Smooth muscle cell of the brain vasculature (primary cell): ENCODE measurements around the gene MEF2A.
A peak's percentile ranks its signal among the peaks of the same experiment; 100 is the strongest.

Experiments used
- DNase-seq: peaks from one replicate; pipeline ENCODE4 v3.0.0-alpha.2; 2012; ENCODE audit warnings: low read depth, low spot score

MEF2A gene

DNA sequence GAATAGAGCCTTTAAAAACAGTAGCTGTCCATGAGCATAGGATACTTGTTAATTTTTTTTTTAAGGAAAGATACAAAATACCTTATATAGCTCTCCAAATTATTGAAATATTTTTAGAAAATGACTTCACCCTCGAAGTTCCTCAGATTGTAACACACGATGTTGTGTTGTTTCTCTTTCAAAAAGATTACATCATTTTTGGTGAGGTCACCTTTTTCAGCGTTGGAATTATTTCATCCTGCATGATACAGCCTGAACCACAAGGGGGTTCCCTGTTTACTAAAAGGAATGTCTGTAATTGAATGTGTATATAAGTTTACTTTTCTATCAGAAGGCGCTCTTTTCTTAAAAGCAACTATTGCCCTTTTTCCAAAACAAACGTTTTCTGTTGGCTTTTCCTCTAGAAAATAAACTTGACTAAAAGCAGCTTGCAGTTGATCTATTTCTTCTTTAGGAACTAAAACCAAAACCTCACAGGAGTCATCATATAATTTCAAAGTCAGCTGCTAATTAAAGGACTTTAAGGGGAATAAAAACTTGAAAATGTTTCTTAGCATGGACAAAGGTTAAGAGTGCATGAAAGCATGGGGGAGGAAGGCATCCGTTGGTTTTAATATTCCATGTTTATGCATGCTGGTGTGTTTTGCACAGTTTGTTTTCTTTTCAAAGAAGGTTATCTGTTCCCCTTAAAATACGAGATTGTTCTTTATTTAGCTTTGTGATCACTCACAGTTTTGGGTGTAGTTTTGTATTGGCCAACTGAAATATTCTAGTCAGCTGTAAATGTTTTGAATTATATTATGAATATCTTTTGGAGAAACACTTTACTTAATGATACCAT, 138.0 kb downstream of the MEF2A start:
- DNase-seq, result peak; percentile 66

DNA sequence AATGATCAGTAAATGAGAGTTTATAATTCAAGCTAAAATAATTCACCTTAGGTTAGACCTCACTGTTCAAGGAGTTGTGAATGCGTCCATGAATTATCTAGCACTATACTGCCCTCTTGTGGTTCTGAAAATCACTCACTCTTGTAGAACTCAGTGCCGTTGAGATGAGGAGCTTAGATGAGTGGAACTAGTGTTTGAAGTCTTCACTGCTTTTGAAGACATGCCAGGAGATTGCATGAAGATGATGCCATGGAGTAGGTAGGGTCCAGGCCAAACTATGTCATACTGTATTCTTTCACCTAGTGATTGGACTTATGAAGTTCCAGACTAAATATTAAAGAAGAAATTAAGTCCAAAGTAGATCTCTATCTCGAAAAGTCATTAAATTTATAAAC, 138.7 kb downstream of the MEF2A start:
- peak; percentile 76 for DNase-seq

DNA sequence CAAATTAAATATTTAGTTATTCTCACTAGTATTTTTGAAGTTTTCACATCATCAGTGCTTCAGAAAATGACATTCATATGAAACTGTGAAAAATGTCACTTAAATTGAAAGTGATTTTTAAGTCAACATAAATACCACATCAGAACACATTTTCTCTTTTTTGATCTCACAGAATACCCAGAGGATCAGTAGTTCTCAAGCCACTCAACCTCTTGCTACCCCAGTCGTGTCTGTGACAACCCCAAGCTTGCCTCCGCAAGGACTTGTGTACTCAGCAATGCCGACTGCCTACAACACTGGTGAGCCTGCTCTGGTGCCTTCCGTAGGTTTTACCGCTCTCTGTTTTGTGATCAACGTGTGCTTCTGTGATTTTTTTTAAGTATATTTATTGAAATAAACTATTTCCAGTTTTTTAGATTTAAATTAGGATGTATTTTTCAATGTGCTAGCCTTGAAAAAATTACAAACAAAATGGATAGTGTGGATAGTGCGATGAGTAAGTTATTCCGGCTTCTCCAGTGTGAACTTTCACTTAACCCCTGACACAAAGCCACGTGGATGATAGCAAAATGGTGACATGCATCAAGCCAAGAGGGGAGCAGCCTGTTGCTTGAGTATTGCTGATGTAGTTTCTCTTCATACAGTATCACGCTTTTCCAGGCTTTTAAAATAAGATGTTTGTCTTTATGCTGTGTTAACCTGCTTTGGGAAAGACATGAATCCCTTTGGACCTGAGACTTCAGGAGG, 140.9 kb downstream of the MEF2A start:
- no peak for DNase-seq

DNA sequence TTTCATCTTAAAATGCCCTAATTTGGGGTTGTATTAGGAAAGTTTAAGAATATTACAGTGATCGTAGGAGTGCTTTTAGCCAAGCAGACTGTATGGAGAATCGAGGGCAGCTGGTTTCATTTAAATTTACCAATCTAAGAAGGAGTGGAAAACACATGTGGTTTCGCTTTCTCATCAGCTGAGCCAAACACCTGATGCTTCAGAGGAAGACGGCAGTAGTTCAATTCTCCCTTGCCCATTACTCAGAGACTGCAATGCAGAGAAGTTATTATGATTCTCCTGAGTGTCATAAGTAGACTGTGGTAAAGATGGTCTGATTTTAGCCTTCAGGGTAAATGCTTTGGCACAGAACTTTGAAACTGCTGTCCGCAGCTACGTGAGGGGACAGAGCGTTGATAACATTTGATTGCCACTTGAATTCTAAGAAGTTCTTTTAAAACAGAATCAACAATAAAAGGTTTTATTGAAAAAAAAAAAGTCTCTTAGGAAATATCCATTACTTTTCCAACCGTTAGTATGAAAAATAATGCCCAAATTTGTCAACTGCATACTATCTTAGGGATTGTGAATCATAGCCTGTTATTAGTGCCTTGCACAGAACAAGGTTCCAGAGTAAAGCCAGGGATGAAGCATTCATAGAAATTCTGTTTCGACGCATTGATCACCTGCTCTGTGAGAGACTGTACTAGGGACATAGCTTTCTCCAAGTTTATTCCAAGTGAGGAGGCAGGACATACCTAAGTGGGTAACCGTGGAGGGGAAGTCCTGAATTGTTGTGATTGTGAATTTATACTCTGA, 141.9 kb downstream of the MEF2A start:
- DNase-seq, result no peak

DNA sequence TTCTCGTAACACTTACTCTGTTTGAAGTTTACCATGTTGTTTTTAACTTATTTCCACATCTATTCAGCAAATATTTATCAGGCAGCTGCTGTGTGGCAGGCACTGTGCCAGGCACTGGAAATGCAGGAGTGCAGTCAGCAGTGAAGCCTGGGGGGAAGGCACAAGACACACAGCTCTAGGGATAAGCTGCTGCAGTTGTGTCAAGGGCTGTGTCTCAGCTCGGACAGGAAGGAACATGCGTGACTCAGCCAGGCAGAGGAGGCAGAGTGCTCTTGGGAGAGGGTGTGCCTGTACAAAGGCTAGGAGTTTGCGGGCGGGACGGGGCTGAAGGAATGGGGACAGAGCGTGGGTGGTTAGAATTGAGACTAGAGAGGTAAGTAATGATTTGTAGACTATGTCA, 142.8 kb downstream of the MEF2A start:
- DNase-seq, result peak; percentile 44

DNA sequence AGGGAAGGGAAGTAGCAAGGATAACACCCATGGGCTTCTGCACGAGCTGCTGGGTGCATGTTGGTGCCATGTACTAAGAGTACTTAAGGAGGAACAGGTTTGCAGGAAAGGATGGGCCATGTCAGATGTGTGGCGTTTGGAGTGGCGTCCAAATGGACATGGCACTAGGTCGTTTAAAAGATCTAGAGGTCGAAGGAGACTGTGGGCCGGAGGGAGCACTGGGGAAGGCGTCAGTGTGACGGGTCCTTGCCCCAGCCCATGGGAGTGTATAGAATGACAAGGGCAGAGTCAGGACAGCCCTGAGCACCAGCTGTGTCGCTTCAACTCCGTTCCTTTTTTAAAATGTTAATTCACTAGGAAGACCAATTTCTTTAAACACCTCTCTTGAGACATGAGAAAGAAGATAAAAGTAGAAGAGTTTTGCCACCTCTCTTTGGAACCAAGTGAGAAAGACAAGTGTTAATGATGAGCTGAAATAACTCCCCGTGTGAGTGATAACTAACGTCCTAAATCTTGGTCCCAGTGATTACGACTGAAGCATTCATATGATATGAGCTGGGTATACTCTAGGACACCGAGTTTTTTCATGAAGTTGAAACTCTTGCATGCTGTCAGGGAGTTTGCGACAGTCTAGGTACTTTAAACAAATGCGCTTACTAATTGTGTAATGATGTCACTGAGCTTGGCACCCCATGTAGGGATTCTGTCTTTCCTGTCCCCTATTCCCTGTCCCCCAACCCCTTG, 143.6 kb downstream of the MEF2A start:
- DNase-seq, result no peak

DNA sequence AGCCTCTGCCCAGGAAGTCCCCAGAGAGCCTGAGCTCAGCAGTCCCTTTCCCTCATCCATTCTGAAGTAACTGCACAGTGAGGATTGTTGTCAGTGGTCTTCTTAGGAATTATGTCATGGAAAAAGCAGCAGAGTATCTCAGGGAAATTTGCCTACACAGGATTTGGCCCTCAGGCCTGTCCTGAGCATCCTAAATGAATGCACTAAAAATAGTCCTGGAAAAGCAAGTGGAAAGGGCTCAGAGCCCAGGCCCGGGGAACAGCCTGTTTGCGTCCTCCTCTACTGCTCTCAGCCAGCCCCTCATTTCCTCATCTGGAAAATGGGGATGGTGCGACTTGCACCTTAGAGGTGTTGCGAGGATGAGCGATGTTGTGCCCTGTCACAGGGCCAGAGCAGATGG, 145.8 kb downstream of the MEF2A start:
- no peak for DNase-seq

DNA sequence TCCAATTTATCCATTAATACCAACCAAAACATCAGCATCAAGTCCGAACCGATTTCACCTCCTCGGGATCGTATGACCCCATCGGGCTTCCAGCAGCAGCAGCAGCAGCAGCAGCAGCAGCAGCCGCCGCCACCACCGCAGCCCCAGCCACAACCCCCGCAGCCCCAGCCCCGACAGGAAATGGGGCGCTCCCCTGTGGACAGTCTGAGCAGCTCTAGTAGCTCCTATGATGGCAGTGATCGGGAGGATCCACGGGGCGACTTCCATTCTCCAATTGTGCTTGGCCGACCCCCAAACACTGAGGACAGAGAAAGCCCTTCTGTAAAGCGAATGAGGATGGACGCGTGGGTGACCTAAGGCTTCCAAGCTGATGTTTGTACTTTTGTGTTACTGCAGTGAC, 146.6 kb downstream of the MEF2A start:
- no peak for DNase-seq

DNA sequence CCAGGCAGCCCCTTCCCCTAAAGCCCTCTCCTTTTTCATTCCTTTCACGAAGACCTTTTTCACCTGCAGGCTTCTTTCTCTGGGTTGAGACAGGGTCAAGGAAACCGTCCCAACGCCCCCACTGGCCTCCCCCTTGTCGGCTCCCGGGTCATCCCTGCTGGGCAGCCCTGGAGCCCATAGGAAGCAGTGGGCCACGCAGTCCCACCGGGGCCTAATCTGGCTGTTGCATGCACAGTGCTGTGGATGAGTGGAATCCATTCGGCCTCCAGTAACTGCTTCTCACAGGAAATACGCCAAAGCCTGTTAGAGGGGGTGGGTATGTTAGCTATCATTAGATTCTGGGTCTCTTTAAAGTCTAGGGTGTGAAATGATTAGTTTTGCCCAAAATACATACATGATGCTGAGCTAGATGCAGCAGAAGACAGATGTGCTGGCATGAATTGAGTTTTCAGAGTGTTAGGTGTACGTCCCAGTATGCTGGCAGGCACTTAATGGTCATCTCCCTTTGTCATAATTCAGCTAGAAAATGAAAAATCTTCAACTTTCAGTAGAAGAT, 150.8 kb downstream of the MEF2A start:
- DNase-seq, result no peak

DNA sequence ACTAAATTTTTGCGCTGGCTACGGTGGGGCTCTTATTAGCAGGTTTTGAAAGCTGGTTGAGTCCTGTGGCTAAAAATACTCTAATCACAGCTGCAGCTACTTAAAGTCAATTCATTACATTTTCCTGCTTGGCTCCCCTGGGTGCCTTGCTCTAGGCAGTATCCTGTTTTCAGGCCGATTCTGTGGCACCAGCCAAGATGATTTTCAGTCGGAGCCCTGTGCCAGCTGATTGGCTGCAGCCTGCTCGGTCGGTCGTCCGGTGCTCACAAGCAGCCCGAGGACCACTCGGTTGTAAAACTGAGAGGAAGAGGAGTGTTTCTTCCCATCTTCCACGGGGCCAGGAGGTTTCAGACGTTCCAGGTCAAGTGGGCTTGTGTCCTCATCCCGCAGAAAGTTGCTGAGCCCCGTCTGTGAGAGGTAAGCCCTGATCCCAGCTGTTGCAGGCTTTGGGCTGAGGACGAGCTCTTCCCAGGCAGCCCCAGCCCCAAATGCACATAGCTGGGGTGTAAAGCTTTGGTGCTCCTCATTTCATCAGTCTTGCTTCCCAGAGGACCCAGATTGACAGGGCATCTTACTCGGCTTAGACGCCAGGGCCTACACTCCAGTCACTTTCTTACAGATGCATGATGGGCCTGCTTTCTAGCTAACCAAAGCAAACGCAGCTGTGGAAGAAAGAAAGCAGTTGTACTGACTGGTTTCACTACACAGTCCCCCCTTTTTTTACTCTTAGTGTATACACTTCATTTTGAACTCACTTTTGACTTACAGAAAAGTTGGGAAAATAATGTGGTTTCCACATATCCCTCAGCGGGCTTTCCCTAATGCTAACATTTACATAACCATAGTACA, 151.6 kb downstream of the MEF2A start:
- no peak for DNase-seq

DNA sequence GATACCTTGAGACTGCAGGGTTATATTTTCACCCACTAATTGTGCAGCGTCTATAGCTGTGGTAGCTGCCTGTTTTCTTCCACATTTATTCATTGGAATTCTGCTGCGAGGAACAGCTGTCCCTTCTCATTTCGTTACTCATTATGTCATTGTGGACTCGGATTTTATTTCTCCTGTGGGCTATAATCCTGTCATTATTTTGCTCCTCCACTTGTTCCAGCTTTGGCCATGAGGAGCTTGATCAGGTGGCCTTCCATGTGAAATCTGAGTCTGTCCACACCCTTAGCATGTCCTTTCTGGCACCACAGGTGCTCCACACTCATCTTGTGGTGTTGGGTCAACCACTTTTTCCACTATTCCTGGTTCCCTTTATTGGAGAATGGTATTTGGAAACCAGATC, 152.6 kb downstream of the MEF2A start:
- no peak for DNase-seq

DNA sequence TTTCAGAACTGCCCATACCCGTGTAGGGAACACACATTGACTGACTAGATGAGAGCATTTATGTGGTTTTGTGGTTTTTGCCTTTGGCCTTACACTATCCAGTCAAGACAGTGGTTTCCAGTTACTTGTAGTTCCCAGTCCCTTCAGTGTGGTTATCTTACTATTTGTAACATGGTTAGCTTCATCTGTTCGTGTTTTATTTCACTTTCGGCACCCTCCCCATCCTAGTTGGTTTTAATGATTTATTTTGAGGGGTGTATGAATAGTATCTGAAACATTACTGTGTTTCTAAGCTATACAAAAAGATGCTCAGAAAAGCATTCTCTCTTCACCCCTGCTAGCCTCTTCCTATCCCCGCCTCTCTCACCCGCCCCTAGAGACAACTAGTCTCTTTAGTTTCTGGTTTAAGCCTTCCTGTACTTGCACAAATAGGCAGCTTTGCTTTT, 153.3 kb downstream of the MEF2A start:
- DNase-seq, result no peak

DNA sequence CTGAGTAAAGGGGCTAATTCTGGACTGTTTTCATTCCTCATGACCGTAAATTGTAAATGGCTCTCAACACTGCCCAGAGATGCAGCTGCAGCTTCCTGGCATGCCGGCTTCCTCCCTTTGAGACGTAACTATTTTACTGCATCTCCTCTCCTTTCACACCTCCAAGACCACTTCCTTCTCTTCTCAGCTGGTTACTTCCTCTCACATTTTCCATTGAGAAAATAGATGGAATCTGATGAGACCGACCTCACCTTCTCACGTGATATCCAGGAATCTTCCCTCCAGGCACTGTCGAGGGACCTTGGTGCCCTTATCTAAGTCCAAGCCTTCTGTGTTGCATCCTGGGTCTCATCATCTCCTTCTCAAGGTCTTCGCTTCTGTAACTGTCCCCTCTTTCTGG, 154.7 kb downstream of the MEF2A start:
- DNase-seq, result no peak

DNA sequence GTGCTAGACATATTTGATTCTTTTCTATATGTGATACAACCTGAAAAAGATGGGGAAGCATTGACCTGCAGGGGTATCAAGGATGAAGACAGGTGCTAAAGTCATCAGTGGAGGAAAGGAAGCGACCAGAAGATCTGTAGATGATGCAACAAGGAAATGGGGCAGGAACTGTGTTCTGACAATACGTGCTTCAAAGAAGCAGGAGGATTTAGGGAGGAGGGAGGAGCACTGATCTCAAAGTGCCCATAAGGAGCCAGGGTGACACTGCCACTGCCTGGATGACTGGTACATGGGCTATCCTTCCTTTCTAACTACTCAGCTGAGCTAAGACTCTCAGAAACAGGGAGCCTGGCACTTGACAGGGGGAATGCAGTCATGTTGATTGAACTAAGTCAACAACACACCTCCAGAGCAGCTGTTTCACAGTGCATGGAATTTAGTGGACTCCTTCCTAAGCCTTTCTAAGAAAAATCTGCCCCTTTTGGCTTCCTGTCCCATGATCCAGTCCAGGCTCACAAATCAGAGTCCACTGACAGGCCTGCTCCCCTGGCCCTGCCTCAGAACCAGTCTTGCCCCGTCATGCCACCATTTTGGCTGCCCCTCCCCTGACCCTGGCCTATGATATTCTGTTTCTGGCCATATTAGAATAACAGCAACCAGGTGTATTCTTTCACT, 155.5 kb downstream of the MEF2A start:
- no peak for DNase-seq

DNA sequence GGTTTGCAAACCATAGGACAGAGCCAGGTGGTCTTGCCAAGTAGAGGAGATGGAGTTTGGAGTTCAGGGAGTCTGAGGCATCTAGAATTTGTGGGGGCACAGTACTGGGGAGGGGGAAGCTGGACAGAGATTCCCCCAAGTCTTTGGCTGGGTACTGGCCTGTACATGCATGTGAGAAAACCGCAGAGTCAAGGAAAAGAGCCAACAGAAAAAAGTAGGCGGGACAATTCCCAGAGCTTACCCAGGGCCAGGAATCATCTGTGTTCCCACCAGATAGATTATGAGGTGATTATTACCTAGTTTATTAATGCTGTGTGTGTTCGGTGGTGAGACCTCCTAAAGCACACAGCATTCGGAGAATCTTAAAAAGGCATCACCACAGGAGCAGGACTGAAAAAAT, 156.1 kb downstream of the MEF2A start:
- DNase-seq, result no peak

DNA sequence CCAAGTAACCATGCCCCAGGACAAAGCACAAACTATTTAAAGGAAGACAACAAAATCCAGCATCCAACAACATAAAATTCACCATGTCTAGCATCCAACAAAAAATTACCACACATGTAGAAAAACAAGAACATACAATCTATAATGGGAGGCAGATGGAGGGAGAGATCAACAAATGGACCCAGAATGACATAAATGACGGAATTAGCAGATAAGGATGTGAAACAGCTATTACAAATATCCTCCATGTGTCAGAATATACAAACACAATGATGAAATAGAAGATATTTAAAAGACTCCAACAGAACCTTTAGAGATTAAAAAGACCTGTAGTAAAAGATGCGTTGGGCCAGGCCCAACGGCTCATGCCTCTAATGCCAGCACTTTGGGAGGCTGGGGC, 156.6 kb downstream of the MEF2A start:
- DNase-seq, result no peak

DNA sequence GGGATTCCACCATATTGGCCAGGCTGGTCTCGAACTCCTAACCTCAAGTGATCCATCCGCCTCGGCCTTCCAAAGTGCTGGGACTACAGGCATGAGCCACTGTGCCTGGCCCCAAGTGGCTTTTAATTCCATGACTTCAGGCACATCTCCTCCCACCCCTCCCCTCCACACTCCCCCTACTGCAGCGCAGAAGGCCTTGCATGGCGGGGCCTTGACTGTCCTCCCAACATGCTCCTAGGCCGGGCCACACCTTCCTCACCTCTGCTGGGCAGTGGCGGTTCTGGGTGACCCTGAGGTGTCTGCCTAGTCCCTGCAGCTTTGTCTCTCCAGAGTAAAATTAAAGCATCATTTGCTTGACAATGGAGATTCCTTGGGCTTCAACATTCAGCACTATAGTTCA, 160.5 kb downstream of the MEF2A start:
- DNase-seq, result no peak

DNA sequence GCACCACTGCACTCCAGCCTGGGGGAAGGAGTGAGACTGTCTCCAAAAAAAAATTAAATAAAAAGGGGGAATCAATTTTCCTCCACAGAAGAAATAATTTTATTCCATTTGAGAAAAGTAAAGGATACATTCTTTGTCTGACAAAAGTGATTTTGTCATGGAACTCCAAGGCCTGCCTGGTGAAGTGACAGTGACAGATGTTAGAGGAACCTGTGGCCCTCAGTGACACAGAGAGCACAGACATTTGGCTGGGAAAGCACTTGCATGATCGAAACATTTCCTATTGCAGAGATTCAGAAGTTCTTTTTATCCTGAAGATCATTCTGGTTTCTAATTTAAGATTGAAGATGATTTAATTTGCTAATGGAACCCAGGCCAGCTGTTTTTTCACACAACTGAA, 161.5 kb downstream of the MEF2A start:
- DNase-seq, result no peak

DNA sequence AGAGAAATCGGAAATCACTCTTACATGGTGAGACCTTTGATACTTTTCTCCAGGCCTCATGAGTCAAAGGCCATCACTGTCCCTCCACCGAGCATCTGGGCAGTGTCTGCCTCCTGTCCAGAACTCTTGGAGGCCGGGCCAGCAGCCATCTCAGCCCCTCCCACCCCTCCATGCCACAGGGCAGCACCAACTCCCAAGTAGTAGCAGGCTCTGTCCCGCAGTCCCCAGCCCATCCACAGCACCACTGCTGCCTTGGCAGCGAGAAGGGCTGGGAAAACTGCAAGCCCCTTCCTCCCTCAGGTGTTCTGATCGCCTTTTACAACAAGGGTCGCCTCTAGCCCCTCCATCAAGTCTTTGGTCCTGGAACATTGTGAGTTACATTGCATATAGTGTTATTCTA, 161.9 kb downstream of the MEF2A start:
- no peak for DNase-seq

DNA sequence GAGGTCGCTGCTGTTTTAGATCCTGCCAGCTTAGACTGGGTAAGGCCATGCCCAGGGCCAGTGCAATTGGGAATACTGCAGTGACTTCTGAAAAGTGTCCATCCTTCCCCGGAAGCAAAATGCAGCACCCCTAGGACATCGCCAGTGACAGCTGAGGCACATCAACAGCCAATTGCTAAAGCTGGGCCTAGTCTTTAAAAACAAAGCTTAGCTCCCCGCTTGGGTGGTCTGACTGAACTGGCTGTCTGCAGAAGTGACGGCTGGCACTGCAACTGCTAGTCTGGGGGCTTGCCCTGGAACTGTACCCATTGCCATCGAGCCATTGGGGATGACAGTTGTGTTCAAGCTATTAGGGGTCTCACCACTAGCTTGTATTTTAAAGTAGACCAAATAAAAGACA, 163.1 kb downstream of the MEF2A start:
- no peak for DNase-seq
